GM23338 (cell line): ENCODE measurements around the gene MS4A18. TPM values are rescaled to one million over a fixed set of nuclear protein-coding genes. Genes with fewer than 3 reads are reported as not detected.

ENCODE experiments used
- ATAC-seq: fragments of 200-7000 bp; cut with Tn5 transposase; 3 replicates; pipeline ENCODE4 v1.9.1; 2020
- DNase-seq: peaks from one replicate; pipeline ENCODE4 v3.0.0-alpha.2; 2015; ENCODE audit warnings: low spot score
- H2AFZ ChIP-seq: fragments of 200-600 bp; sonication (generic); 2 replicates; pipeline ENCODE4 v1.8.0; 2016; ENCODE audit warnings: antibody characterized with exemption, mild to moderate bottlenecking, moderate library complexity
- H3F3A ChIP-seq: fragments of 200-600 bp; sonication (generic); replicated peaks from 2 replicates; pipeline ENCODE4 v1.8.0; 2017; ENCODE audit warnings: antibody characterized with exemption, mixed run types, low read depth
- H3K27ac ChIP-seq: fragments of 200-600 bp; sonication (generic); 2 replicates; pipeline ENCODE4 v1.6.1; 2016; ENCODE audit warnings: low read depth
- H3K27me3 ChIP-seq: fragments of 200-600 bp; sonication (generic); 2 replicates; pipeline ENCODE4 v1.8.0; 2016; ENCODE audit warnings: mild to moderate bottlenecking, mixed run types, moderate library complexity; ENCODE audit not compliant: insufficient read depth
- H3K36me3 ChIP-seq: fragments of 200-600 bp; sonication (generic); 2 replicates; pipeline ENCODE4 v1.8.0; 2016; ENCODE audit warnings: mild to moderate bottlenecking; ENCODE audit not compliant: insufficient read depth
- H3K4me1 ChIP-seq: fragments of 200-600 bp; sonication (generic); 2 replicates; pipeline ENCODE4 v1.8.0; 2016; ENCODE audit warnings: mild to moderate bottlenecking, moderate library complexity; ENCODE audit not compliant: insufficient read depth
- H3K4me2 ChIP-seq: fragments of 200-600 bp; sonication (generic); 2 replicates; pipeline ENCODE4 v1.7.1; 2017; ENCODE audit warnings: mixed run types
- H3K4me3 ChIP-seq: fragments of 200-600 bp; sonication (generic); 2 replicates; pipeline ENCODE4 v1.6.1; 2016; ENCODE audit warnings: mixed run types
- H3K79me2 ChIP-seq: fragments of 200-600 bp; sonication (generic); replicated peaks from 2 replicates; pipeline ENCODE4 v1.8.0; 2017; ENCODE audit warnings: mild to moderate bottlenecking; ENCODE audit not compliant: insufficient read depth
- H3K9me2 ChIP-seq: fragments of 200-600 bp; sonication (generic); 2 replicates; pipeline ENCODE4 v1.8.0; 2017; ENCODE audit not compliant: insufficient read depth
- H4K20me1 ChIP-seq: fragments of 200-600 bp; sonication (generic); replicated peaks from 2 replicates; pipeline ENCODE4 v1.8.0; 2017; ENCODE audit warnings: mild to moderate bottlenecking; ENCODE audit not compliant: insufficient read depth
- H3K27ac Mint-ChIP-seq: 2 replicates; pipeline ENCODE4 v1.8.0; 2020; ENCODE audit warnings: inconsistent platforms, mild to moderate bottlenecking, moderate library complexity, mixed read lengths
- H3K27me3 Mint-ChIP-seq: 3 replicates; pipeline ENCODE4 v1.8.0; 2022; ENCODE audit warnings: low read depth, mild to moderate bottlenecking, moderate library complexity, mixed read lengths, inconsistent platforms; ENCODE audit not compliant: insufficient read depth, poor library complexity
- H3K36me3 Mint-ChIP-seq: 3 replicates; pipeline ENCODE4 v1.8.0; 2021; ENCODE audit warnings: low read depth, mild to moderate bottlenecking, inconsistent platforms, moderate library complexity, mixed read lengths
- H3K4me1 Mint-ChIP-seq: 3 replicates; pipeline ENCODE4 v1.8.0; 2020; ENCODE audit warnings: mild to moderate bottlenecking, inconsistent platforms, mixed read lengths
- H3K4me3 Mint-ChIP-seq: 3 replicates; pipeline ENCODE4 v1.8.0; 2021; ENCODE audit warnings: moderate library complexity, mild to moderate bottlenecking, inconsistent platforms, mixed read lengths
- H3K9me3 Mint-ChIP-seq: 3 replicates; pipeline ENCODE4 v1.8.0; 2020; ENCODE audit warnings: moderate library complexity, mild to moderate bottlenecking, inconsistent platforms, mixed read lengths
- CREB1 ChIP-seq: fragments of 250-450 bp; sonication (Bioruptor Pico); IDR thresholded peaks from 2 replicates; pipeline ENCODE4 v1.5.0; 2020; ENCODE audit warnings: low read depth, mild to moderate bottlenecking, moderate library complexity
- CTCF ChIP-seq, 2 experiments: fragments of 200-600 bp in 1 of 2; sonication (generic) in 1 of 2; conservative IDR thresholded peaks; 2 replicates each; pipeline versions ENCODE4 v1.5.1 to v1.6.1; 2016 to 2017; ENCODE audit warnings: antibody characterized with exemption in 2 of 2, low read depth in 2 of 2, mild to moderate bottlenecking in 2 of 2, moderate library complexity in 1 of 2
- ETS1 ChIP-seq: IDR thresholded peaks from 2 replicates; pipeline ENCODE4 v1.6.1; 2016; ENCODE audit warnings: antibody characterized with exemption
- EZH2 ChIP-seq: fragments of 200-600 bp; sonication (generic); IDR thresholded peaks from one replicate; pipeline ENCODE4 v1.8.0; 2017; ENCODE audit warnings: antibody characterized with exemption, mild to moderate bottlenecking, low read depth; ENCODE audit not compliant: unreplicated experiment
- NANOG ChIP-seq: IDR thresholded peaks from 2 replicates; pipeline ENCODE4 v1.6.1; 2016; ENCODE audit warnings: antibody characterized with exemption, borderline replicate concordance
- POLR2AphosphoS5 ChIP-seq: IDR thresholded peaks from 2 replicates; pipeline ENCODE4 v1.6.1; 2016; ENCODE audit warnings: antibody characterized with exemption, low read depth
- STAT1 ChIP-seq: IDR thresholded peaks from one replicate; pipeline ENCODE4 v1.6.1; 2016; ENCODE audit warnings: antibody characterized with exemption; ENCODE audit not compliant: unreplicated experiment
- ZNF114 ChIP-seq: fragments of 250-450 bp; sonication (Bioruptor Pico); IDR thresholded peaks from 2 replicates; pipeline ENCODE4 v1.5.0; 2020; ENCODE audit warnings: mild to moderate bottlenecking, moderate library complexity
- ZNF331 ChIP-seq: fragments of 250-450 bp; sonication (Bioruptor Pico); IDR thresholded peaks from 2 replicates; pipeline ENCODE4 v1.5.0; 2020; ENCODE audit warnings: low read depth, mild to moderate bottlenecking, moderate library complexity
- ZNF462 ChIP-seq: fragments of 250-450 bp; sonication (Bioruptor Pico); IDR thresholded peaks from 2 replicates; pipeline ENCODE4 v1.5.0; 2020; ENCODE audit warnings: mild to moderate bottlenecking, moderate library complexity
- polyA plus RNA-seq: library from polyadenylated mRNA; unstranded; fragments of >200 nt; fragmentation: Nextera tagmentation; extraction: Ambion mirVana; gene quantifications from 2 replicates; pipeline ENCODE4 v1.2.1, GENCODE V29; 2016
- total RNA-seq: library from RNA; depleted of rRNA; stranded (reverse); fragments of >200 nt; shearing (Covaris generic); gene quantifications from 2 replicates; pipeline ENCODE4 v1.2.3, GENCODE V29; 2014

MS4A18 gene
- total and polyA plus RNA-seq, 2 experiments from 2014 or later = not detected

- no peak for TF ChIP-seq ZNF462
- no peak for TF ChIP-seq CTCF (conservative IDR thresholded peaks at IDR 0.05; ENCODE audit: low read depth in 2 of 2)
These were observed 4.1 kb upstream of the MS4A18 start (continued) for GRCh38 chr11:60720460-60720859.

GRCh38 chr11:60725592-60725991, 1.1 kb downstream of the MS4A18 start:
- Histone ChIP-seq H3K79me2 (no peaks in the 10 kb centered on the region), H2AFZ (no peak overlapping the region), H3K4me2 (no peak overlapping the region), H3K4me3 (no peak overlapping the region), H3K9me2 (0 out of 2 replicates have a peak, but pooled peaks cover 4% of the 10 kb centered on the region), H3K27me3 (no peaks in the 10 kb centered on the region), H3K36me3 (no peaks in the 10 kb centered on the region), H4K20me1 (no peaks in the 10 kb centered on the region), H3K4me1 (no peaks in the 10 kb centered on the region), H3K27ac (no peak overlapping the region), H3F3A (no peaks in the 10 kb centered on the region)
- Mint-ChIP-seq H3K4me1 (no peaks in the 10 kb centered on the region), H3K4me3 (no peak overlapping the region), H3K27me3 (peaks cover 14% of the 10 kb centered on the region), H3K9me3 (peaks cover 4% of the 10 kb centered on the region; the same call in 1 of the 3 replicates), H3K27ac (no peak overlapping the region), H3K36me3 (no peaks in the 10 kb centered on the region)
- TF ChIP-seq ETS1 = no peak
- TF ChIP-seq NANOG = no peak
- TF ChIP-seq CTCF (conservative IDR thresholded peaks at IDR 0.05; ENCODE audit: low read depth in 2 of 2) = no peak
- no peak for TF ChIP-seq CREB1
- no peak for TF ChIP-seq ZNF114 (CRISPR knock-in tag)
- TF ChIP-seq POLR2AphosphoS5 = no peak
- no peak for TF ChIP-seq EZH2
- TF ChIP-seq STAT1 = no peak
- TF ChIP-seq ZNF331 (CRISPR knock-in tag) = no peak
- DNase-seq = no peak
- no peak for ATAC-seq
